Glomerular endothelial cell (primary cell): ENCODE results near the gene PACRG. TPM values are rescaled to one million over a fixed set of nuclear protein-coding genes. Genes with fewer than 3 reads are reported as not detected.

Experiments used
- DNase-seq: peaks from one replicate; pipeline ENCODE4 v3.0.0-alpha.2; 2011; ENCODE audit warnings: low read depth, low spot score; ENCODE audit errors: extremely low read depth
- total RNA-seq: library from RNA; depleted of rRNA; stranded (reverse); fragments of >200 nt; gene quantifications from 2 replicates; pipeline ENCODE4 v1.2.3, GENCODE V29; 2015

PACRG gene
- total RNA-seq, 1 donor from 2014 or later, result 0.23 TPM

DNA sequence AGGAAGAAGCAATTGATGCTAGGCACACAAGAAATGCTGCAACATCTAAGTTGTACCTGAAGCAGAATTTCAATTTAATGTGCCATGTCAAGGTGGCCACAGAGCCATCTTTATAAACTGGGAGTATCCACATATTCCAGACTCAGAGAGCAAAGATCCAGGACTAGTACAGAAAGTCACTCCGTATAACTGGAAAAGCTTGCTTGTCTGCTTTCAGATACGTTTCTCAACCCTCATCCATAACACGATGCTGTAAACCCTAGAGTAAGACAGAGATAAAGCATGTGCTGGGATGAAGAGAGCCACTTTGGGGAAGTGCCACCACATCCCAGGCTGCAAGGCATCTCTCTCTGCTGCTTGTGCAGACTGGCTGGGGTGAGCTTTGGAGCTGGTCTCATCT lies 134.7 kb downstream of the PACRG start:
- DNase-seq, result no peak

DNA sequence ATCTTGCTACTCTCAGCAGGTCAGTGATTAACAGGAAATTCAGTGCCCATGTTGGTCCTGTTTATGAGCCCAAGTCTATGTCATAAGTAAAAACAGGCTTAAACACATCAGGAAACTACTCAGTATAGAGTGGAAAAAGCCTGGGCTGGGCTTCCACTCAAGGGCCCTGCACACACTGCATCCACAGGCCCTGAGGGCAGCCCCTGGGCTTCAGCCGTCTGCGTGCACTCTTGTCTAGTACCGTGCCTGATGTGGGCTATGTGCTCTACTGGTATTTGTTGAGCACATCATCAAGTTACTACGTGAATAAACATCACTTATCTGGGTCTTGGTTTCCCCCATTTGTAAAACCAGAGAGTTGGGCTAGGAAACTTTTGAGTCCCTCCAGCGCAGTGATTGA lies 135.2 kb downstream of the PACRG start:
- DNase-seq, result no peak

DNA sequence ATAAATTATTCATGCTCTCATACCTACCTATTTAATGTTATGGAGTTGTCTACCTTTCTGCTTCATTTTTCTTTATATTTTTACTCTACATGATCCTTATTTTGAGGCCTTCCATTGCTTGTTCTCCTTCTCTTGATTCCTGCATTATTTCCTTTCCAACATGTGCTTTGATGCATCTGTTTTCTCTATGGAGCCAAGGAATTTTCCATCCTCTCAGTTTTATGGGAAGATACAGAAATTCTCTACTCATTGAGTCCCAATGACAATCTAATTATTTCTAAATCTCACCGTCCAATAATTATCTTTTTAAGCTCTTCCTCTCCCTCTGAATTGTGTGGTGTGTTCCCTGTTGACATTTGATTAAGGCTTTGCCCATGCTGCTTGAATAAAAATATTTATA lies 136.0 kb downstream of the PACRG start:
- DNase-seq, result no peak

DNA sequence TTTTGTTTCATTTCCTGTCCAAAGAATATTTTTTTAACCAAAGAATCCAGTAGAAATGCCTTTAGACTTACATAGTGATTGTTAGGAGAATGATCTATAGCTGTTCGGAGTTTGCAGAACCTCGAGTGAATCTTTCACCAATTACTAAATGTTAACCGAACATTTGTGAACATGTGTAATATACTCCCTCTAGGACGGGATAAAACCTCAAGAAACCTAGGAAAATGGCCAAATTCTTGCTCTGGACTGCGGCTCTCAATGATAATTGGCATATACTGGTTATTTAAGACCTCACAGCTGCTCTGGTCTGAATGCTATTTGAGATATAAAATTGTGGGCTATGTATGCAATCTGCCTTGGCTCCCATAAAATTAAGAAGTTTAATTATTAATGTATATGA lies 137.1 kb downstream of the PACRG start:
- no peak for DNase-seq

DNA sequence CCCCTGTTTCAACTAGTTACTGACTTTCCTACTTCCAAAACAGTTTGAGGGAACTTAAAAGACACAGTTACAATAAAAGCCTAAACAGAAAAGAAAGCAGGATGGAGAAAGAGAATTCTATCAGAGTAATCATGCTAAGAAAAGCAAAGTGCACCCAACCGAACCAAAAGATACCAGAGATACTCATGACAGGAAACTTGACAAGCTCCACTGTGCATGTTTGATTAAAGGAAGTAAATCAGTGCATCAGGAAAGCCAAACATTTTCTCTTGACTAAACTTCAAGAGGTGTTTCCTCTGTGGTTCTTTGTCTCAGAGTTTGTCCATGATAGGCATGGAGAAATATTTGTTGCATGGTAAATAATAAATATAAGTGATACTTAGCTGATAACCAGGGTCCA lies 138.9 kb downstream of the PACRG start:
- DNase-seq, result no peak

DNA sequence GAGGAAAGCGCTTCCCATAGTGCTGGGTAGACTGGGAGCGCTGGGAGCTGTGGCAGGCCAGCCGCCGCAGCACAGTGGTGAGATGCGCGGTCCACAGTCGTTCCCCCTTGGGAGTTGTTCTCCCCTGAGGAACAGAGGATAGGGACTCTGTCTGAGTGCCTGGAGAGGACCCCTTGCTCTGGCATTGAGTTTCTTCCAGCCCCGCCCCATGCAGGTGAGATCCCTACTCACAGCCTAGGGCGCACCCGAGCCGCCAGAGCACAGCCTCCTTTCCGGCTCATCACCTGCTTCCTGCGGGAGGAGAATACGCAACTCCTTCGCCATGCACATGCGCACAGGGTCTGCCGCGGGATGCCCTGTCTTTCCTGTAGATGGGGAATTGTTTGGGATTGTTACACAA lies 140.6 kb downstream of the PACRG start:
- no peak for DNase-seq

DNA sequence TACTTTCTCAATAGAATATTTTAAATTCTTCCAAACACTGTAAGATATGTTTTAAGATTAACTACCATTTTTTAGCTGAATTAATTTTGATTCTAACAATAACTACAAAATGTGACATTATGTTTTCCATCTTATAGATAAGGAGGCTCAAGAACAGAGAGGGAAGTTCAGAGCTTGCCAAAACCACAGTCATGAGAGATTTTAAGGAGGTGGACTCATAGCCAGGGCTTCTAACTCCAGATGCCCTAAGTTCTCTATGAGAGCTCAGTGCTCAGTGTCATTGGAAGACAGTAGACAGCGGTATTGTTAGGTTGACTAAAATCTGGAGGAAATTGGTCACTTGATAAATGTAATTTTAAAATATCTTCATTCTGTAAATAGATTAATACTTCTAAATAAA lies 144.2 kb downstream of the PACRG start:
- DNase-seq, result no peak

DNA sequence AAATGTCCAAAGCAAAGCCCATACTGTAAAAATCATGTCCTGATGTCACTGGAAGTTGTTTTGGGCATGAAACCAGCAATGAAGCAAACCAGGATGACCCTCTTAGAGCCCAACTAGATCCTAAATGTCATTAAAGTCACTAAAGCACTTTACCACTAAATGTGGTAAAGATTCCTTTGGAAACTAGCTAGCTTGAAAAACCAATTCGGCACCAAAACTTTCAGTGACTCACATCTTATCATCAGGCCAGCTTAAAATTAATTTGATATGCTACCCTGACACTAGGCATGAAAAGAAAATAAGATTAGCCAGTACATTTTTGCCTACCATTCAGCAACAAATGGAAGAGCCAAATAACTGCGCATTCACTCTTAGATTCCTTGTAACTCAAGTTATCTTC lies 145.8 kb downstream of the PACRG start:
- no peak for DNase-seq

DNA sequence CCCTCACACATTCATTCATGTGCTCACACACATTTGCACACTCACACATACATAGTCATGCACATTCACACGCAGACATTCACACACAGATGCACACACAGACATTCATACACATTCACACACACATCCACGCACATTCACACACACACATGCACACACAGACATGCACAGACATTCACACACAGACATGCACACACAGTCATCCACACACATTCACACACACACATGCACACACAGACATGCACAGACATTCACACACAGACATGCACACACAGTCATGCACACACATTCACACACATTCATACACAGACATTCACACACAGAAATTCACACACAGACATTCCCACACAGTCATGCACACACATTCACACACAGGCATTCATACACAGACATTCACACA lies 147.3 kb downstream of the PACRG start:
- no peak for DNase-seq

DNA sequence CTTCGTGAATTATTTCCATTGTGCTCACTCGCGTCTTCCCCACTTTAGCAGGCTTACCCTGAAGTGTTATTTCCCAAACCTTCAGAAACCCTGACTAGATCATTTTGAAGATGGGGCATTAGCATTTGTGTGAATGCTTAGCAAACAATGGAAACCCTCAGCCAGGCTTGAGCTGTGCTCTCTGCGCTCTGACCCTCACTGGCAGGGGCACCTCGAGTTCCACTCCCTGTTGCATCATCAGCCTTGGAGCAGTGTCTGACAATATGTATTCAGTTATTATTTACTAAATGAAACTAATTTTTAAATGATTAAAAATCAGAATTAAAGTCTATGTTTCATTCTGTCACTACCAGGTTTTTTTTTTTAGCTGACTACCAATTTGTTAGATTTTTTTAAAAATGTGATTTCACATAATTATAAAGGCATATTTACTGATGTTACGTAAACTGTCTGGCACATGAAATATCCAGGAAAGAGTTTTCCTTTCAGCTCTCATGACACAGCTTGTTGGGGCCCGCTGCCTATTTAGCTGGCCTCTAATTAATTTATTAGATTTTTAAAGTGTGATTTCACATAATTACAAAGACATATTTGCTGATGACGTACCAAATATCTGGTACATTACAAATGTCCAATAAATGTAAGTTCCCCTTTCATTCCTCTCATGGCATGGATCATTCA lies 155.2 kb downstream of the PACRG start:
- DNase-seq, result no peak

DNA sequence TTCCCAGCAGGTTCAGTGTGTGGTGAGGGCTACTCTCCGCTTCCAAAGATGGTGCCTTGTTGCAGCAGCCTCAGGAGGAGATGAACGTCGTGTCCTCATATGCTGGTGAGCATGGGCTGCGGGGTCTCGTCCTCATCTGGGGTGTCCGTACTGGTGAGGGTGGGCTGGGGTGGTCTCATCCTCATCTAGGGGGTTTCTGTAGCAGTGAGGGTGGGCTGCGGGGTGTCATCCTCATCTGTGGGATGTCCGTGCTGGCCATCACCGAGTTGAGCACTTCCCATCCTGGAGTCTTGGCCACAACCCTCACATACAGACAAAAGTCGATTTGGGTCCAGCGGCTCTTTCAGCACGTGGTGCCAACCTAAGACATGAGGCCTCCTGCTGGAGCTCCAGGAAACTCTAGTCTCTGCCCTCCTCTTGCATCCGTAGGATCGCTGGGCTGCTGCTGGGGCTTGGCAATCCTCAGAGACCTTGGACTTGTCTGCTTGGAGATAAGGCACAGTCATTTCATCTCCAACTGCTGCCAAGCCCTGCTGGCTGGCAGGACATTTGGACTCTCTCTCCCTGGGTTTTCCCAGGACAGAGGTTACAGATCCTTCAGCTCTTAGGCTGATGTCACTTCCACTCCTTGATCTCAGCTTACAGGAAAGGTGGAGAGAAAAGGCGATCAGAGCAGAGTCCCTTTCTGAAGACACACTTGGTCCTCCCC lies 160.4 kb downstream of the PACRG start:
- no peak for DNase-seq

DNA sequence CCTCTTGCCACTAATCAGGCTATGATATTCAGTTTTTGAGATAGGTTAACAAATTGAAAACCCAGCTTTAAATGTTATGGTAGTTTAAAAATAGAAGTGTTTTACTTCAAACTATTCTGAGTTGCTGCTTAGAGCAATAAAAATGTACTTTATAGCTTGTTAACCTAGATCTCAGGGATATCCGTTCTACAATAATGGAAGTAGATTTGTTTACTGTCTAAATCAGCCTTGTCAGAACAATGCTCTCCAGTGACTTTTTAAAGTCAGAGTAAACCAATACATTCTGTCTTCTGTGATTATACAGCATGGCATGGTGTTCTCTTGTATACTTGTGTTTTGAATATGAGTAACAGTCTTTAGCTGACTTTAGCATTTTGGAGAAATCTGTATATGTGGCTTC lies 161.5 kb downstream of the PACRG start:
- DNase-seq, result no peak

DNA sequence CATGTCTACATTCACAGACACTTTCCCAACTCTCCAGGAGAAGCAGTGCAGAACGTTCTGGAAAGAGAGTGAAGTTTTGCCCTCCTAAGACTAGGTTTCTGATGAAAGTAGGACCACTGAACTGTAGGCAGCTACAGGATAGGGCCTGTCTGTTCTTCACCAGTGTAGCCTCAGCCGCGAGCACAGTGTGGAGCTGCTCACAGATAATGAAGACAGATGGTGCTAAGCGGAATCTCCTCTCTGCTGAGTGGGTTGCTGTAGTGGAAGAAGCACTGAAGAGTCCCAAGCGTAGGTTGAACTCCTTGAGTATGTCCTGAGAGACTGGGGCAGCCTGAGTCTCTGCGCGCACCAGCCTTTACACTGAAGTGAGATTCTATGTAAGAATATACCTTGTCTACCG lies 170.2 kb downstream of the PACRG start:
- DNase-seq, result no peak

DNA sequence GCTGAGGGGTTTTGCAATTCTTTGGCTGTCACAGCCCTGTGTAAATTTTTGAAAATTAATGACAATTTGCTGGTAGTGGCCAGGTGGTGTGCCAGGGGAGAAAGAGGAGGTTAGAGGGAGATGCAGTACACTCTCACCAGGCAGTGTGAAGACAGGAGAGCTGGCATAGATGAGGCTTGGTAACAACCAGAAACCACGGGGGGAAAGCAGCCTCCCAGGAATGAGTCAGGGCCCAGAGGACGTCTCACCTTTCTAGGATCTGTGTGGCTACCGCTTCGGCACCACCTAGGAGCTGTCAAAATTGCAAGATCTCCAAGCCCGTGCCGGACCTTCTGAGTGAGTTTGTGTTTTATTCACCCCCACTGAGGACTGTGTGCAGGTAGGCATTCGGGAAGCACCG lies 171.4 kb downstream of the PACRG start:
- DNase-seq, result no peak

DNA sequence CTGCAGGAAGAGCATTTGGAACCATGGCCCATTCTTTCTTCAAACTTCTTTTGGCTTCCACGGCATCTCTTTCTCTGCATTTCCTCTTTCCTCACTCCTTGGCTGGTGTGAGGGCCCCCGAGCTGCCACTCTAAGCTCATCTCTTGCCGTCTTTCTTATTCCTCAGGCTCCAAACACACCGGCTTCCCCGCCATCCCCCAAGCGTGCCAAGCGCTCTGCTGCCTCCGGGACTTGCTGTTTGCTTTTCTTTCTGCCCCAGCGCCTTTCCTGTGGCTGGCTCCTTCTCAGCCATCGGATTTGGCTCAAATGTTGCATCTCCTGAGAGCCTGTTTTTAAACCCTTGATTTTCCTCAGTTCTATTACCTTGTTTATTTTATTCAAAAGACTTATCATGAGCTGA lies 172.7 kb downstream of the PACRG start:
- no peak for DNase-seq

DNA sequence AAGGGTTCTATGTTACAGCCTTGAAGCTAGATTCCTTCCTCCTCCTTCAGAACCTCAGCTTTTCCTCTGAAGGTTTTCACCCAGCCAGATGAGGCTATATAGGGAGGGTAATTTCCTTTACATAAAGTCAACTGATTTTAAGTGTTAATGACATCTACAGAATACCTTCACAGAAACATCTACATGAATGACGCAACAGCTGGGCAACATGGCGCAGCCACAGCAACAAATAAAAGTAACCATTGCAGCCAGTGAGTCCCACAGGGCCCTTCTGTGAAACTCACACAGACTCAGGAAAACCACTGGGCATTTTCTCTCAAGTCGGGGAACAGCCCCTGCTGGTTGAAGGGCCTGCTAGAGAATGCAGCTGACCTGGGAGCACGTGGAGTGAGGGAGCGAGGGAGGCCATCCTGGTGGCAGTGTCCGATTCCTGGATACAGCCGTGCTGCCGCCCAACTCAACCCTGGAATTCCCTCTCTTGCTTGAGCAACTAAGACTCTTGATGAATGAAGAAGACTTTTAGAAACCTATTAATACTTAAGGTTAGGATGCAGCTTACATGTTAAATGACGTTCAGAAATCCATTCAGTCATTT lies 176.4 kb downstream of the PACRG start:
- DNase-seq, result no peak

DNA sequence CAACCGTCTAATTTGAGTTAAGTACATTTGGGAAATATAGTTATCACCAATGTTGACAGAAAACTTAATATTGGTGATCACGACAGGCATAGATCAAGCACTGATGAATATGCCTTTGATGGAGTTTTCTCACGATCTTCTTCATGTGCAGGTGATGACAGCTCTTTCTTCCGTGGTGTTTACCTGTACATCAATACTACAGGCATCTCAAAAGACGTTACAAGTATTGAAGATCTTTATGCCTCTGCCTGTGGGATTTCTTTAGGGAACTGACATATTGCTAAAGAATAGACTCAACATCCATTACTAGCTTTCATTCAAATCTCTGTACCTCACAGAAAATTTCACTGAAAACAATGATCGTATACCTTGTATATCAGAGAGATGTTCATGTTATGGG lies 178.7 kb downstream of the PACRG start:
- DNase-seq, result no peak

DNA sequence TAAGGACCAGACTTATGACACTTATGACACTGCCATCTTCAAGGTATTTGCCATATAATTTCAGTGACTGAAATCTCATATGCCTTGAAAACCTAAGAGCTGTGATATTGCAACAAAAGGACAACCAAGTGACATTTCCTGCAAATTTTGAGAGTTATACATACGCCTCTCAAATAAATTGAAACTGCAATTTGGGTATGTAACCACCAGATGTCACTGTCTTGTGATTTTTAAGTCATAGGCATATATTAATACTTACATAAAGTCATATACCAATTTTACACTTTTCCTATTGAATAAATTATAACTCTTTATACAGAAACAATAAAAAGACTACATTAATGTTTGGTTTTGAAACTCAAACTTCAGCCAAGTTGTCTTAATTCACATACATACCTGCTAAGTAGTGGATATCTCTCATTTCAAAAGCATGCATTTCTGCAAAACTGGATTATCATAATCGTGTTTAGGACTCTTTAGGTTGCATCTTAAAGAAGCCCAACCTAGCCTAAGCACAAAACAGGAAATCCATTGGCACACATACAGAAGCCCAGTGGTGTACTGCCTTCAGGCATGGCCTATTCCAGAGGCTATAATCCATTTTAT lies 180.2 kb downstream of the PACRG start:
- DNase-seq, result peak; percentile 25

DNA sequence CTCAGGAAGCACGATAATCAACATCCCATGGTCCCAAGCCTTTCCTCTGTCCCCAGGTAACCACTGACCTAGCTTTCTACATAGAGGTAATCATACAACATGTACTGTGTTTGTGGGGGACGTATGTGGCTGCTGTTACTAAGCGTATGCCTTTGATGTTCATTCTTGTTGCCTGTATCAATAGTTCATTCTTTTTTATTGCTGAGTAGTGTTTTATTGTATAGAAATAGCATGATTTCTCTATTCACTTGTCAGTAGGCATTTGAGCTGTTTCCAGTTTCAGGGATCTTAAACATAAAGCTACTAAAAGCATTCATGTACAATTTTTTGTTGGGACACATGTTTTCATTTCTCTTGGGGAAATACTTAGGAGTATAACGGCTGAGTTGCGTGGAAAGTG lies 185.4 kb downstream of the PACRG start:
- no peak for DNase-seq

DNA sequence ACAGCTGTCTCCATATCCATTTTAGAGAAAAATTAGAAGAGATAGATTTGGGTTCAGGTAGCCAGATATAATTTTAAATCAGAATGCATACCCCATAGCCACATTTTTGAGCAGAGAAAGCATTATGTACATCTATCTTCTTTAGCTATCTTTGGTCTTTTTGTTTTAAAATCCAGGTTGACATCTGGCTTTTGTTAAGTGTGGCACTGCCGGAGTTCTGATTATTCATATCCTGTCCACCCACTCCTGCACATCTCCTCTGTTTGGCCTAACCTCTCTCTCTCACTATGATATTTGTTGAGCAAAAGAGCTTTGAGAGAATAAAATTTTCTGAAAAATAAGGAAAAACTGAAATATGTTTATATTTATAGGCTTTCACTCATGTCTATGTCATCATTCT lies 189.7 kb downstream of the PACRG start:
- no peak for DNase-seq

DNA sequence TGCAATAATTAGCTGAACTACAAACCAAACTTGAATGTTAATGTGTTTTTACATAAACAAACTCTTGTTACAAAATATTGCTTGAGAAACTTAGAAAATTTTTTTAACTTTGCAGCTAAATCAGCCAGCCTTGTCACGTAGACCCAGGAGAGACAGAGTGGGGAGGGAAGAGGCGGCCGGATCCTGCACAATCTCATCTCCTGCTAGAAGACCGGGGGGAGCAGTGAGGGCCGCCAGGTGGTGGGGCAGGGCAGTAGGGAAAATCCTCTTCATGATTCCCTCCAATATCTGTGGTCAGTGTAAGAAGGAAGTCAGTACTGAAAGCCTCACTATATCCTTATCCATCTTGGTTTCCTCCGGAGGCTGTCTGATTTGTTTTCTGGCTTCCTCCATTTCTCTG lies 193.3 kb downstream of the PACRG start:
- DNase-seq, result no peak

DNA sequence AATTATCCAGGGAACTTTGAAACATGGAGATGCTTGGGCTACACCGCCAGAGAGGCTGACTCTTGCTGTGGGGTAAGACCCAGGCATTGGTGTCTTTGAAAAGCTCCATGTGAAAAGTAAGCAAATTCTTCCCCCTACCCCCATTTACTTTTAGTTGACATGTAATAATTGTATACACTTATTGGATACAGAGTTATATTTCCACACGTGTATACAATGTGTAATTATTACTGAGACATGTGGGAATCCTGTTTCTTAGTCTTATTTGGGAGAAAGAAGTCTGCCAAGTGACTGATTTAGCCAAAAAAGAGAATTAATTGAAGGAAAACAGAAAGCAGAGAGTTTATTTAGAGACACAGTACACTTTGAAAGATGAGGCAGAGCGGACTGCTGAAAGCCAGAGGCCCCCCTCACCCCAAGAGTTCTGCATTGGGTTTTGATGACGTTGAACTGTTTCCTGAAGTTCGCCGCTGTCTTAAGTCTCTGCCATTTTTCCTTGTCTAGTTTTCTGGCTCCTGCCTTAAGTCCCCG lies 193.8 kb downstream of the PACRG start:
- DNase-seq, result no peak
